NCI-H2029 treated with DMSO at 0.1 percent for 48 hours (cell line): ENCODE results near the gene NPAS3.

Experiments
- DNase-seq: peaks from one replicate; lab custom pipeline; 2025; lab: John Stamatoyannopoulos, UW

The NPAS3 gene

DNA sequence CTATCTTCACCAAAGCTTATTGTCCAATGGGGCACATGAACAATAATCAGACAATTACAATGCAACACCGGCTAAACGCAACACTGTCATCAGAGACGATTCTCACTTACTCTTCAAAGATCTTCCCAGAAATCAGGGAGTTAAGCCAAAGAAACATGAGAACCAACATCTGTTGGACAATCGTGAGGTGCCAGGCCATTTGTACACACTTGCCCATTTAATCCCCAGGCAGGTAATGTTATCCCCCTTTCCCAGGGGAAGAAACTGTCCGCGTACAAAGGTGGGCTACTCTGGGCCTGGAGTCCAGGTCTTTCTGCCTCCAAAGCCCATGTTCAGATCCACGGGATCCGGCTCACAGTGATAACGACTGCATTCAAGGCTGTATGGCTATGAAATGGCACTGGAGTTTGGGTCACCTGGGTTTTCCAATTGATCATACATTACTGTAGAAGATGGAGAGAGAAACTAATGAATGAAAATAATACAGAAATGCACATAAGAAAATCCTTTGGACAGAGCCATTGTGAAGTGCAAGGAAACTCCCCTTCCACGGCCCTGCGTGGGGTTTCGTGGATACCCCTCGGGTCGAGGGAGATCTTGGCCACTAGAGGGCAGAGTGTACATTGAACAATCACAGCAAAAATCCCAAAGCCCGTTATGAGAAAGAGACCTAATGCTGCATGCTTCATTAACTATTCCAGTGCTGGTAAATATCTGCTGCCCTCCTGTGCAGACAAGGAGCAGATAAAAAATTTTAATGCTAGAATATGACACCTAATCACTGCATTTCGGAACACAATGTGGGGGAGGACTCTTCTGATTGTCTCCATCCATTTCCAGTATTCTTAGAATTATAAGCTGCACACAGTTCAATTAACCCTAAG lies 900.8 kb downstream of the NPAS3 start:
- peak; percentile 100 for DNase-seq

DNA sequence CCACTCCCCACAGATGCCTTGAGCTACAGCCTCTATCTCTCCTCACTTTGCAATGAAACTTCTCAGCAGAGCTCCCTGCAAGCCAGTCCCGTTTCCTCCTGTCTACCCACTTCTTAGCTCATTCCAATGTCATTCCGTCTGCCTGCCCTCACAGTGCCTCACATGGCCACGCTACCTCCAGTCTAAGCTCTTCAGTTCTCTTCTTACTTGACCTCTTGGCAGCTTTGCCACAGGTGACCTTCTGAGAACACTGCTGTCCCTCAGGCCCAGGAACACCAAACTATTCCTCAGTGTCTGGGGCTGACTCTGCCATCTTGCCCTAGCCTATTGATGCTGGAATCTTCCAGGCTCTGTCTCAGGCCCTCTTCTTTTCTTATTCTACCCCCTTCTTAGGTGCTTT lies 902.1 kb downstream of the NPAS3 start:
- no peak for DNase-seq

DNA sequence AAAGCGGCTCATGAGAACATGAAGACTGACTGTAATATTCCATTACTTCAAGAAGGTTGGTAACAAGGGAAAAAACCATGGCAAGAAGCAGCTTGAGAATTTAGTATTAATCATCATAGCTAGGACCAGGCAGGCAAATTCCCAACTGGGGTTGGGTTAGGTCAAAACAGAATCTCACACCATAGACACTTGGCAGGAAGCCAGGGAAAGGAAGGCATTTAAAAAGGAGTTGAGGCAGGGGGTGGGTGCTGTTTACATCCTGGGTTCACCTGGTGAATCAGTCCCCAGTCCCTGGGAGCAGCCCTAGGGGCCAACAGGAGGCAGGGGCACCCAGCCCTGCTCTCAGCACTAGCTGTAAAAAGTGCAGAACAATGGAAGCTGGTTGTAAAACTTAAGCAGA lies 903.6 kb downstream of the NPAS3 start:
- DNase-seq: peak; percentile 59

DNA sequence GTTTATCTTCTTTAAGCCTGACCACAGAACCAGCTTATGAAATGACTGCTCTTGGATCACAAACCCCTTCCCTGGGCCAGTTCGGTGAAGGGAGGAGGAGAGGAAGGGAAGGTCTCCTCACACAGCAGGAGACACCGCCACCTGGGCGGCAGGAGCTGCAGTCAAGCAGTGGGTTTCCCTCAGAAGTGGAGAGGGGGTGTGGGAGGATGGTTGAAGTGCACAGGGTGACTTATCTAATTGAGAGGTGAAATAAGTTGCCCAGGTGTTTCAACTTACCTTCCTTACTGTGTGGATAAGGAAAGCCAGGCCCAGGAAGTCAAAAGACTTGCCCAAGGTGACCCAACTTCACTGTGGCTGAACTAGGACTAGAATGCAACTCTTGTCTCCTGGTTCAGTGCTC lies 905.4 kb downstream of the NPAS3 start:
- no peak for DNase-seq

DNA sequence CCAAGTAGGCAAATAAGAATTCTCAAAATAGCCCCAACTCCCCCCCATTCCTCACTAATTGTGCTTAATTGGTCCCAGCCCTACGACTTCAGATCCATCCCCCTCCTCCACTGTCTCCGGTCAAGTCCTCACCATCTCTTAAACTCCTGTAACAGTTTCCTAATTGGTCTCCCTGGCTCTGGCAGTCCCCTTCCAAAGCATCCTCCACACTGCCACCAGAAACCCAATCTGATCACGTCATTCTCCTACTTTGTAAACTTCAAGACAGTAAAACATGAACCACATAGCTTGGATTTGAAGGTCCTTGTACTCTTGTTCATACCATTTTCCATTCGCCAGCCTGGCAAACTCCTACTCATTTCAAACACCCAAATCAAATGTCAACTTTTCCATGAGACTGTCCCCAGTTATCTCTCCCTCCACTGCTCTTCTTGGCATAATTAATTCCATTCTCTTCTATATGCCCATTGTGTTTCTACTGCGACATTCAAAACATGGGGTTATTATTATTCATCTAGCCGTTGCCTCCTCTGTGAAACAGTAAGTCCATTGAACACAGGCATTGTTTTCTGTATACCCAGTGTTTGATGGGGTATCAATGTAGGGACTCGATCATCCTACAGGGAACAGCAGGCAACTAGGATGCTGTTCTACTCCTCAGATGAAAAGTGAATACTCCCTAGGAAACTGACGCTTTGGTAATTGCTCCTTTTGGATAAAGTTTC lies 907.6 kb downstream of the NPAS3 start:
- DNase-seq: no peak

DNA sequence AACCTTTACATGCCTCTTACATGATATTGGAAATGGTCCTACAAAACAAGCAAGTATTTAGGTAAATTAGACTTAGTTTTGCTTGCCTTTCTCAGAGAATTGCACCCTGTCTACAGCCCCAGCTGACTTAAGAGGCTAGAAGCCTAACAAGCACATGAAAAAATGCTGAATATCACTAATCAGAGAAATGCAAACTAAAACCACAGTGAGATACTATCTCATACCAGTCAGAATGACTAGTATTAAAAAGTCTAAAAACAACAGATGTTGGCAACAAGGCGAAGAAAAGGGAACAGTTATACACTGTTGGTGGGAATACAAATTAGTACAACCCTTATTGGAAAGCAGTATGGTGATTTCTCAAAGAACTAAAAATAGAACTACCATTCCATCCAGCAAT lies 908.4 kb downstream of the NPAS3 start:
- no peak for DNase-seq

DNA sequence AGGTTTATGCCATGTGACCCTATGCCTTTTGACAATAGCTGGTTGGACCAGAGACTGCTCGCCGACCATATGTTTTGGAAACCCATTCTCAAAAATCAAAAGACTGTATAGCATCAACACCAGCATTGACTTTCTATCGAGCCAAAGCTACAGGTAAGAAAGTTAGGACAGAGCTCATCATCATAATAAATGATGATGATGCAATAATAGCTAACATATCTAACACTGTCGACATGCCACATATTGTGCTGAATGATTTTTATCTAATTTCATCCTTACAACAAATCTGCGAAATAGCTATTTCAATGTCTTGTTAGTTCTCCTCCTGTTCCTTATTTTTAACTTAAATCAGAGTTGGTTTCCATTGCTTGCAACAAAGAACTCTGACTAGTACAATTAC lies 909.3 kb downstream of the NPAS3 start:
- no peak for DNase-seq

DNA sequence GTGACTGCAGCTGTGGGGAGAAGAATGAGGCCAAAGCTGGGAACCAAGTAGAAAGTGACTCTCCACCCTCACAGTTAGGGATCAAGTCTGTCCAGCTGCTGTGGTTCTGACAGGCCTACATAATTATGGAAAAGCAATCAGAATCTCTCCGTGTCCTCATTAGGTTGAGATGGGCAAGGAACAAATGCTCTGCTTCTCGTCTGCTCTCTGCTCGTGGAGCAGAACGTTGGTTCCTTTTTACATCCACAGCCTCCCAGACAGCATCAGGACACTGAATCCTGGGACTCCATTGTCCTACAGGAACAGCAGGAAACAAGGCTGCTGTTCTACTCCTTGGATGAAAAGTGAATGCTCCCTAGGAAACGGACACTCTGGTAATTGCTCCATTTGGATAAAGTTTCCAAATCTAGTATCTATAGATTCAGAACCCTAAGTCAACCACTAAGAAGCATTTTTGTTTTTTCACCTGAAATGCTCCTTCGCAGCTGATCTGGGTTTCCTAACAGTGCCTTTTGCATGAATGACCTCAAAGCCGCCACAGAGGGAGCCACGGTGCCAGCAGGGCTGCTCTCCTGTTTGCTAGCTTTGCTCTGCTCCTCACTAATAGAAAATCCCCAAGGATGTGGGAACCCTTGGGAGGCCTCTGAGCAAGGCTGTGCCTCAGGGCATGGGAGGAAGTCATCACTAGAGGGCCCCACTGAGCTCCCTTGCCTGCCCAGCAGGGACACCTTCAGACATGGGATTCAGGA lies 910.2 kb downstream of the NPAS3 start:
- DNase-seq: peak; percentile 98

DNA sequence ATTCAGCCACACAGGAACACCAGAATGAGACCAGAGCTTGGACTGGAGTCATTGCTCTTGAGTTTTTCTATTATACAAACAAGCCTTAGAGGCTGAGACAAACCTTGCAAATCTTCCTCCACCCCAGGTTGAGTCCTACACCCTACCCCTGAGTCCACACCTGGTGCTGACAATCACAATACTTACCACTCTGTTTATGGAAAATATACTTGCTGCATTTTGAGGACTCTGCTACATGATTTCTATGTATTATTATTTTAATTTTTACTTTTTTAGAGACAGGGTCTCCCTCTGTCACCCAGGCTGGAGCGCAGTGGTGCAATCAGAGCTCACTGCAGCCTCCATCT lies 910.7 kb downstream of the NPAS3 start:
- DNase-seq: no peak

DNA sequence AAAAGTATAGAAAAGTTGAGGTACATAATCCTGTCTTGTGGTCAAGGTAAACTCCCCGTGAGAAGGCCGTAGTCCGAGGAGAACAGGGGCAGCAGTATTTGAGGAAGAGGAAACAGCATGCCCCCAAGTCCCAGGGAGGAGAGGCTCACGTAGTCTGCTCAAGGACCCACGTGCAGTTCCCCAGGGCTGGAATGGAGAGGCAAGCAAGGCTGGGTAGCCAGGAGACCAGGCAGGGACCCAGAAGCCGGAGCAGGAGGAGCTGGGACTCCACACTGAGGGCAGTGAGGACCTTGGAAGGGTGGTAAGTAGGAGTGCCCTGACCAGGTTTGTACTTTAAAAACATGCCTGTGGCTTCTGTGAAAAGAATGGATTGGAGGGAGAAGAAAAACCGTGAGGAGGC lies 912.1 kb downstream of the NPAS3 start:
- no peak for DNase-seq

DNA sequence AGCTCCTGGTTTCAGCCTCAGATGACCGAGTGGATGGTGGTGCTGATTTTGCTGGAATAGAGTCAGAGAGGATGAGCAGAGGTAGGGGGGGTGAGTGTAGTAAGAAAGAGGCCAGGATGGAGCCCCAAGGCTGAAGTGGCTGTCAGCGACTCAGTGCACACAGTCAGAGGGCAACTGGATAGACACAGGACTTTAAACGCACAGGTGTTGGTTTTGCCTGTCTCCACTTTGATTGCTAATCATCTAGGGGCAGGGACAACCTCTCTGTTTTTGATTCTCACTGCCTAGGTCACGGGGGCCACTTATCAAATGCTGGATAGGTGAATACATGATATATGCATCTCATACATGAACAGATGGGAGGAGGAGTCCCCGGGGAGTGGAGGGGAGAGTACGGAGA lies 912.7 kb downstream of the NPAS3 start:
- DNase-seq: no peak

DNA sequence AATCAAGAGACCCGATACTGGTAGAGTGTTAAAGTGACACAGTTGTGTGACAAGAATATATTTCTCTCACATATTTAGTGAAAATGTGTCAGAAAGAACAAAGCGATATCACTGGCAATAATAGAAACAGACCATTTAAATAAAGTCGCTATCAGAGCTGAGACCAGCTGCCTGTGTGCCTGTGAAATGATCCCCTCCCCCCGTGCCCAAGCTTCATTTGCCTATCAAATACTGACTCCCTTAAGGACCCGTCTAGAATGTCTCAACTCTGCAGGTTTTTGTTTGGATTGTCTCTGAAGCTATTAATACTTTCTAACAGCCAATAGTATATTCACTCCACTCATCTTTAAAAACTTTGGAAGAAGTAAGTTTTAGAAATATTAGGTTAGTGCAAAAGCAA lies 913.3 kb downstream of the NPAS3 start:
- no peak for DNase-seq
